ENCODE data around the gene GIPC2. TPM values are rescaled to one million over a fixed set of nuclear protein-coding genes. Genes with fewer than 3 reads are reported as not detected.

GIPC2 gene
- total and polyA plus RNA-seq, 2 donors (not counting 1 experiment from before 2014, with no cell fraction given) = not detected

DNA sequence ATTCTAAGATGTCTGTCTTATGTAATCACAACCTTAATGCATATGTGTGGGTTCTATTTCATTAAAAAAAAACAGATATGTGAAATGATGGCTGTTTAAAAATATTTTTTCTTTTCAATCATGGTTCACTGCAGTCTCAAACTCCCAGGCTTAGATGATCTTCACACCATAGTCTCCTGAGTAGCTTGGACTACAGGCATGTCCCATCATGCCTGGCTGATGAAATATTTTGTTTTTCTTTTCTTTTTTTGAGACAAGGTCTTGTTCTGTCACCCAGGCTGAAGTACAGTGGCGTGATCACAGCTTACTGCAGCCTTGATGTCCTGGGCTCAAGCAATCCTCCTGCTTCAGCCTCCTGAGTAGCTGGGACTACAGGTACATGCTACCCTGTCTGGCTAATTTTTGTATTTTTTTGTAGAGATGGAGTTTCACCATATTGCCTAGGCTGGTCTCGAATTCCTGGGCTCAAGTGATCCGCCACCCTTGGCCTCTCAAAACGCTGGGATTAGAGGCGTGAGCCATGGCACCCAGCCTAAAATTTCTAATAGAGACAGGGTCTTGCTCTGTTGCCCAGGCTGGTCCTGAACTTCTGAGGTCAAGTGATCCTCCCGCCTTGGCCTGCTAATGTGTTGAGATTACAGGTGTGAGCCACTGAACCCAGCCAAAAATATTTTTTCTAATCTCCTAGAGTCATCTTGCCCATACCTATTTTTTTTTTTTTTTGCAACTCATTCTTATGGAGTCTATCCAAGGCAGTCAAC, 67.6 kb downstream of the GIPC2 start:
- no peaks in the 10 kb centered on the region for H3K9me3 ChIP-seq (ENCODE audit: control extremely low read depth in 1 of 3, control insufficient read depth in 2 of 3, insufficient read depth in 1 of 3, low read length in 2 of 3)
- POLR2A ChIA-PET = no interaction called here

More for the DNA sequence above, 67.6 kb downstream of the GIPC2 start:
- Histone ChIP-seq H3K27ac (ENCODE audit: low read length in 2 of 2) (no peak overlapping the region), H2AFZ (ENCODE audit: insufficient read depth, low read depth, low read length, poor library complexity, severe bottlenecking) (no peak overlapping the region), H3K79me2 (ENCODE audit: control insufficient read depth, insufficient read depth, low read length) (no peaks in the 10 kb centered on the region), H3K4me2 (replicated peaks; ENCODE audit: low read depth, low read length, poor library complexity, severe bottlenecking) (no peak overlapping the region), H4K20me1 (ENCODE audit: control insufficient read depth, insufficient read depth, low read length, poor library complexity, severe bottlenecking) (no peaks in the 10 kb centered on the region), H3K9ac (ENCODE audit: low read length) (no peak overlapping the region), H3K4me3 (ENCODE audit: control extremely low read depth in 1 of 5, extremely low read depth in 1 of 5, insufficient read depth in 1 of 5, low read depth in 2 of 5, low read length in 4 of 5) (no peak overlapping the region), H3K27me3 (replicated peaks in 1 of 4; ENCODE audit: control extremely low read depth in 1 of 4, control insufficient read depth in 3 of 4, insufficient read depth in 4 of 4, low read length in 3 of 4) (no peaks in the 10 kb centered on the region), H3K36me3 (replicated peaks in 1 of 2; ENCODE audit: control extremely low read depth in 1 of 2, control insufficient read depth in 1 of 2, extremely low read depth in 1 of 2, insufficient read depth in 2 of 2, low read length in 1 of 2) (no peaks in the 10 kb centered on the region), H3K4me1 (ENCODE audit: control insufficient read depth in 2 of 2, insufficient read depth in 2 of 2, low read length in 2 of 2) (no peaks in the 10 kb centered on the region)
- intact Hi-C loops (cut with micrococcal nuclease) = loop anchor here (5.0 to 10.0 kb wide), 2 partner anchors 1781 to 1959 kb away; no protein-coding TSS in a partner anchor
- no peaks in the 10 kb centered on the region for H3K27me3 Mint-ChIP-seq
- H3K4me3 Mint-ChIP-seq = no peak overlapping the region
- no peak for DNase-seq
- TF ChIP-seq, protein P1, sequence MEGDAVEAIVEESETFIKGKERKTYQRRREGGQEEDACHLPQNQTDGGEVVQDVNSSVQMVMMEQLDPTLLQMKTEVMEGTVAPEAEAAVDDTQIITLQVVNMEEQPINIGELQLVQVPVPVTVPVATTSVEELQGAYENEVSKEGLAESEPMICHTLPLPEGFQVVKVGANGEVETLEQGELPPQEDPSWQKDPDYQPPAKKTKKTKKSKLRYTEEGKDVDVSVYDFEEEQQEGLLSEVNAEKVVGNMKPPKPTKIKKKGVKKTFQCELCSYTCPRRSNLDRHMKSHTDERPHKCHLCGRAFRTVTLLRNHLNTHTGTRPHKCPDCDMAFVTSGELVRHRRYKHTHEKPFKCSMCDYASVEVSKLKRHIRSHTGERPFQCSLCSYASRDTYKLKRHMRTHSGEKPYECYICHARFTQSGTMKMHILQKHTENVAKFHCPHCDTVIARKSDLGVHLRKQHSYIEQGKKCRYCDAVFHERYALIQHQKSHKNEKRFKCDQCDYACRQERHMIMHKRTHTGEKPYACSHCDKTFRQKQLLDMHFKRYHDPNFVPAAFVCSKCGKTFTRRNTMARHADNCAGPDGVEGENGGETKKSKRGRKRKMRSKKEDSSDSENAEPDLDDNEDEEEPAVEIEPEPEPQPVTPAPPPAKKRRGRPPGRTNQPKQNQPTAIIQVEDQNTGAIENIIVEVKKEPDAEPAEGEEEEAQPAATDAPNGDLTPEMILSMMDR (IDR thresholded peaks at IDR 0.05) = no peak
- TF ChIP-seq EZH2 (IDR thresholded peaks at IDR 0.05; ENCODE audit: borderline replicate concordance, insufficient read depth, low read depth, low read length, poor library complexity, severe bottlenecking) = no peak
- CTCF ChIA-PET = interaction anchor here (0.5 to 2.8 kb wide), 11 partner anchors 8 to 965 kb away, joined by 3 to 26 read pairs (median 5); partner anchors contain the start of gene DNAJB4
- 100% methylated on average over 6 of the region's 6 CpGs for WGBS (ENCODE audit: insufficient coverage)
- H3K4me1 Mint-ChIP-seq = no peaks in the 10 kb centered on the region
- ATAC-seq (ENCODE audit: low read depth) = no peak
- no peaks in the 10 kb centered on the region for H3K9me3 Mint-ChIP-seq (ENCODE audit: insufficient read depth)
- H3K27ac Mint-ChIP-seq = no peak overlapping the region

Data from B cell (primary cell).